Measurements from ENCODE around the gene SNW1.

SNW1 gene

DNA sequence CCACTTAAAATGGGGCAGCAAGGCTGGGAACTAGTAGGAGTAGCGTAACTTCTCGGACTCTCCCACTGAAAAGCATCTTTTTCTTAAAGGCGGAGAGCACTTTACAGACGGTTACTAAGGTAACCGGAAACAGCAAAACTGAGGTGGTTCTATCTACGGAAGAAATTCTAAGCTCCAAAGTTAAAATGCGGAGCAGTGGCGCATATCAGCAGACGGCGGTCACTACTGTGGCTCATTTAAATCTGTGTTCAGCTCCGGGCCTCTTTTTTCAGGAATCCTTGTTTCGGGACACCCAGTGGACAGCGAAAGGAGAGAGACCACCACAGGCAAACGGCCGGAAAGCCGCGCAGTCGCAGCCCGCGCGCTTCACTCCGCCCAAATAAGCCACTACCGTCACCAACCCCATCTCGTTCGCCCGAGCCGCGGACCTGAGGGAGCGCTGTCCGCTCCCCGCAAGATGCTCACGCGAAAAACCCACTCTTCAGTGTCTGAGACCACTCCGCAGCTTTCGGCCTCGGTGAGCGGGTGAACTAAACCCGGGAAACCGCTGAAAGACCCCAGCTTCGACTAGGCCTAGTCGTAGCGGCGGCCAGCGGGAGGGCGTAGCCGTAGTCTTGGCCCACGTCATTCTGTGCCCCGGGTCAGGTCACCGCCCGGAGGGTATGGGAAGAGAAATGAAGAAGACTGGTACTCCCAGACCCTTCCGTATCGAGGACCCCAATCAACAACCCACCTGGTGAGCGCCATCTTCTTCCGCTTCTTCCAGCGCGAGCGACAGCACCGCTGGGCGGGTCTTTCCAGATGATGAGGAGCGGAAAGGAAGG is at the start of gene SNW1 (continued):
- TF ChIP-seq SCRT2 (tag by site-specific recombination; IDR thresholded peaks at IDR 0.05), result peak; percentile 57
- no peak for TF ChIP-seq ZNF664 (tag by site-specific recombination; IDR thresholded peaks at IDR 0.05)
- no peak for TF ChIP-seq ZNF677 (tag by site-specific recombination; IDR thresholded peaks at IDR 0.05)
- peak; percentile 81 for TF ChIP-seq ZNF2 (tag by site-specific recombination; IDR thresholded peaks at IDR 0.05)
- no peak for TF ChIP-seq ZNF777 (tag by site-specific recombination; IDR thresholded peaks at IDR 0.05; ENCODE audit: borderline replicate concordance)
- TF ChIP-seq ZXDB (tag by site-specific recombination; IDR thresholded peaks at IDR 0.05), result peak; percentile 68; the same call in 1 of the 2 replicates
- 0 out of 2 replicates have a peak, but pooled peaks have one; percentile 30 for TF ChIP-seq ZNF513 (tag by site-specific recombination; IDR thresholded peaks at IDR 0.05)
- no peak for TF ChIP-seq ZNF112 (tag by site-specific recombination; IDR thresholded peaks at IDR 0.05)
- TF ChIP-seq ZNF140 (tag by site-specific recombination; IDR thresholded peaks at IDR 0.05), result no peak
- peak; percentile 24; the same call in 1 of the 2 replicates for TF ChIP-seq ZFHX2 (tag by site-specific recombination; conservative IDR thresholded peaks at IDR 0.05)
- TF ChIP-seq KLF8 (tag by site-specific recombination; IDR thresholded peaks at IDR 0.05), result peak; percentile 53; the same call in 1 of the 2 replicates
- TF ChIP-seq ZNF394 (tag by site-specific recombination; IDR thresholded peaks at IDR 0.05; ENCODE audit: borderline replicate concordance), result peak; percentile 23; the same call in 1 of the 2 replicates
- 0 out of 2 replicates have a peak, but pooled peaks have one; percentile 25 for TF ChIP-seq ZEB2 (tag by site-specific recombination; IDR thresholded peaks at IDR 0.05)
- peak; percentile 53 for TF ChIP-seq SP2 (tag by site-specific recombination; IDR thresholded peaks at IDR 0.05)
- TF ChIP-seq ZNF311 (tag by site-specific recombination; IDR thresholded peaks at IDR 0.05; ENCODE audit: borderline replicate concordance), result no peak
- TF ChIP-seq PRDM6 (tag by site-specific recombination; IDR thresholded peaks at IDR 0.05), result no peak
- TF ChIP-seq, protein P1, sequence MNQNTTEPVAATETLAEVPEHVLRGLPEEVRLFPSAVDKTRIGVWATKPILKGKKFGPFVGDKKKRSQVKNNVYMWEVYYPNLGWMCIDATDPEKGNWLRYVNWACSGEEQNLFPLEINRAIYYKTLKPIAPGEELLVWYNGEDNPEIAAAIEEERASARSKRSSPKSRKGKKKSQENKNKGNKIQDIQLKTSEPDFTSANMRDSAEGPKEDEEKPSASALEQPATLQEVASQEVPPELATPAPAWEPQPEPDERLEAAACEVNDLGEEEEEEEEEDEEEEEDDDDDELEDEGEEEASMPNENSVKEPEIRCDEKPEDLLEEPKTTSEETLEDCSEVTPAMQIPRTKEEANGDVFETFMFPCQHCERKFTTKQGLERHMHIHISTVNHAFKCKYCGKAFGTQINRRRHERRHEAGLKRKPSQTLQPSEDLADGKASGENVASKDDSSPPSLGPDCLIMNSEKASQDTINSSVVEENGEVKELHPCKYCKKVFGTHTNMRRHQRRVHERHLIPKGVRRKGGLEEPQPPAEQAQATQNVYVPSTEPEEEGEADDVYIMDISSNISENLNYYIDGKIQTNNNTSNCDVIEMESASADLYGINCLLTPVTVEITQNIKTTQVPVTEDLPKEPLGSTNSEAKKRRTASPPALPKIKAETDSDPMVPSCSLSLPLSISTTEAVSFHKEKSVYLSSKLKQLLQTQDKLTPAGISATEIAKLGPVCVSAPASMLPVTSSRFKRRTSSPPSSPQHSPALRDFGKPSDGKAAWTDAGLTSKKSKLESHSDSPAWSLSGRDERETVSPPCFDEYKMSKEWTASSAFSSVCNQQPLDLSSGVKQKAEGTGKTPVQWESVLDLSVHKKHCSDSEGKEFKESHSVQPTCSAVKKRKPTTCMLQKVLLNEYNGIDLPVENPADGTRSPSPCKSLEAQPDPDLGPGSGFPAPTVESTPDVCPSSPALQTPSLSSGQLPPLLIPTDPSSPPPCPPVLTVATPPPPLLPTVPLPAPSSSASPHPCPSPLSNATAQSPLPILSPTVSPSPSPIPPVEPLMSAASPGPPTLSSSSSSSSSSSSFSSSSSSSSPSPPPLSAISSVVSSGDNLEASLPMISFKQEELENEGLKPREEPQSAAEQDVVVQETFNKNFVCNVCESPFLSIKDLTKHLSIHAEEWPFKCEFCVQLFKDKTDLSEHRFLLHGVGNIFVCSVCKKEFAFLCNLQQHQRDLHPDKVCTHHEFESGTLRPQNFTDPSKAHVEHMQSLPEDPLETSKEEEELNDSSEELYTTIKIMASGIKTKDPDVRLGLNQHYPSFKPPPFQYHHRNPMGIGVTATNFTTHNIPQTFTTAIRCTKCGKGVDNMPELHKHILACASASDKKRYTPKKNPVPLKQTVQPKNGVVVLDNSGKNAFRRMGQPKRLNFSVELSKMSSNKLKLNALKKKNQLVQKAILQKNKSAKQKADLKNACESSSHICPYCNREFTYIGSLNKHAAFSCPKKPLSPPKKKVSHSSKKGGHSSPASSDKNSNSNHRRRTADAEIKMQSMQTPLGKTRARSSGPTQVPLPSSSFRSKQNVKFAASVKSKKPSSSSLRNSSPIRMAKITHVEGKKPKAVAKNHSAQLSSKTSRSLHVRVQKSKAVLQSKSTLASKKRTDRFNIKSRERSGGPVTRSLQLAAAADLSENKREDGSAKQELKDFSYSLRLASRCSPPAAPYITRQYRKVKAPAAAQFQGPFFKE (tag by site-specific recombination; IDR thresholded peaks at IDR 0.05; ENCODE audit: borderline replicate concordance), result no peak
- TF ChIP-seq INSM2 (tag by site-specific recombination; IDR thresholded peaks at IDR 0.05), result 0 out of 2 replicates have a peak, but pooled peaks have one; percentile 22
- peak; percentile 27; the same call in 1 of the 2 replicates for TF ChIP-seq KLF17 (tag by site-specific recombination; IDR thresholded peaks at IDR 0.05)
- TF ChIP-seq ZBTB20 (tag by site-specific recombination; IDR thresholded peaks at IDR 0.05), result peak; percentile 51; the same call in 1 of the 2 replicates
- no peak for TF ChIP-seq ZNF138 (tag by site-specific recombination; IDR thresholded peaks at IDR 0.05; ENCODE audit: borderline replicate concordance)
- no peak for TF ChIP-seq ZNF624 (tag by site-specific recombination; IDR thresholded peaks at IDR 0.05)
